ENCODE results near the gene AGPAT3.

DNA sequence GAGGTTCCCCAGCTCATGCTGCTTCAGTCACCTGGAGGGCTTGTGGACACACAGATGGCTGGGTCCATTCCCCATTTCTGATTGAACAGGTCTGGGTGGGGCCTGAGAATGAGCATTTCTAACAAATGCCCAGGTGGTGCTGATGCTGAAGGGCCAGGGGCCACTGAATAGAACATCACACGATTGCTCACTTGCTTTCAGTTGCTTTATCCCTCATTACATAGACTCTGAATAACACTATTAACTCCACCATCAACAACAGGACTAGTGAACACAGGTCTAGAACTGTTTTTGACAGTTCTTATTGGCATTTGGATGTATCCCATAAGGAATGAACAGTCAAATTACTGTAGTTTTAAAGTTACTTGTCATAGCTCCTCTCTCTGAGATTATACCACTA is 159.2 kb downstream of the AGPAT3 start:
- TF ChIP-seq POLR2AphosphoS5 (IDR thresholded peaks at IDR 0.05; ENCODE audit: low read depth, low read length) (no peak), TAF1 (IDR thresholded peaks at IDR 0.05; ENCODE audit: borderline replicate concordance, low read depth, low read length) (no peak), POLR2A (IDR thresholded peaks at IDR 0.05; ENCODE audit: low read depth, low read length) (no peak)

Data from GM12892 (cell line).